ENCODE results near the gene MAST4. TPM values are rescaled to one million over a fixed set of nuclear protein-coding genes. Genes with fewer than 3 reads are reported as not detected.

MAST4 gene
- total RNA-seq, 1 donor from 2014 or later = 52.6 TPM

- H3K9me3 ChIP-seq = no peaks in the 10 kb centered on the region
- no peaks in the 10 kb centered on the region for H3K36me3 ChIP-seq
- H3K27me3 ChIP-seq = no peaks in the 10 kb centered on the region
- ATAC-seq = no peak
- no peak overlapping the region for H3K4me3 ChIP-seq
- intact Hi-C loops (cut with DNase I) = no loop called here
- H3K27ac ChIP-seq = no peak overlapping the region
- DNase-seq = no peak
- H3K4me1 ChIP-seq = no peaks in the 10 kb centered on the region
- TF ChIP-seq CTCF (IDR thresholded peaks at IDR 0.05) = no peak
These were observed 375.8 kb downstream of the MAST4 start for GRCh38 chr5:66972004-66972403.

- intact Hi-C loops (cut with DNase I) = no loop called here
- Histone ChIP-seq H3K27ac (no peak overlapping the region), H3K27me3 (no peaks in the 10 kb centered on the region), H3K9me3 (no peaks in the 10 kb centered on the region), H3K4me3 (no peak overlapping the region), H3K4me1 (no peaks in the 10 kb centered on the region), H3K36me3 (no peaks in the 10 kb centered on the region)
- TF ChIP-seq CTCF (IDR thresholded peaks at IDR 0.05) = no peak
- DNase-seq = no peak
- ATAC-seq = no peak
These were observed 378.1 kb downstream of the MAST4 start for GRCh38 chr5:66974256-66974655.

- H3K9me3 ChIP-seq = no peaks in the 10 kb centered on the region
- H3K27me3 ChIP-seq = no peaks in the 10 kb centered on the region
- H3K4me1 ChIP-seq = peaks cover 6% of the 10 kb centered on the region
- intact Hi-C loops (cut with DNase I) = no loop called here
- no peak for TF ChIP-seq CTCF (IDR thresholded peaks at IDR 0.05)
- ATAC-seq (no peak), DNase-seq (no peak)
- no peaks in the 10 kb centered on the region for H3K36me3 ChIP-seq
- H3K27ac ChIP-seq = no peak overlapping the region
- no peak overlapping the region for H3K4me3 ChIP-seq
These were observed 379.9 kb downstream of the MAST4 start for GRCh38 chr5:66976108-66976507.

GRCh38 chr5:66979738-66980137 lies 383.5 kb downstream of the MAST4 start:
- TF ChIP-seq CTCF (IDR thresholded peaks at IDR 0.05) = no peak
- Histone ChIP-seq H3K36me3 (no peaks in the 10 kb centered on the region), H3K4me1 (peaks cover 6% of the 10 kb centered on the region), H3K4me3 (no peak overlapping the region), H3K9me3 (no peaks in the 10 kb centered on the region), H3K27ac (no peak overlapping the region), H3K27me3 (no peaks in the 10 kb centered on the region)
- DNase-seq (no peak), ATAC-seq (no peak)
- intact Hi-C loops (cut with DNase I) = no loop called here

GRCh38 chr5:66981266-66982055 lies 385.3 kb downstream of the MAST4 start:
- no peak overlapping the region for H3K4me3 ChIP-seq
- H3K27me3 ChIP-seq = no peaks in the 10 kb centered on the region
- H3K27ac ChIP-seq = peak overlapping the region; percentile 38
- no peaks in the 10 kb centered on the region for H3K36me3 ChIP-seq
- ATAC-seq = peak; percentile 64
- TF ChIP-seq CTCF (IDR thresholded peaks at IDR 0.05) = no peak
- intact Hi-C loops (cut with DNase I) = no loop called here
- DNase-seq = no peak
- no peaks in the 10 kb centered on the region for H3K9me3 ChIP-seq
- peaks cover 6% of the 10 kb centered on the region for H3K4me1 ChIP-seq

GRCh38 chr5:66982056-66982387 lies 385.8 kb downstream of the MAST4 start:
- Histone ChIP-seq H3K4me1 (peaks cover 6% of the 10 kb centered on the region), H3K27me3 (no peaks in the 10 kb centered on the region), H3K36me3 (no peaks in the 10 kb centered on the region), H3K27ac (peak overlapping the region; percentile 38), H3K4me3 (no peak overlapping the region), H3K9me3 (no peaks in the 10 kb centered on the region)
- ATAC-seq = peak; percentile 10
- intact Hi-C loops (cut with DNase I) = no loop called here
- TF ChIP-seq CTCF (IDR thresholded peaks at IDR 0.05) = no peak
- DNase-seq = no peak
